Activated naive CD4-positive, alpha-beta T cell treated with anti-CD3 and anti-CD28 coated beads, Interleukin-2, amount 50 U/mL, for 24 hours (primary cell): ENCODE results near the gene DDX56.
"Not testable (repeated sequence)": the region's sequence is repeated elsewhere in the genome, so short reads cannot be mapped to it uniquely, and the experiment has no call there.

Experiments used
- H3K27ac Mint-ChIP-seq: one replicate; pipeline ENCODE4 v1.8.0; 2021; ENCODE audit warnings: mild to moderate bottlenecking, mixed read lengths
- H3K27me3 Mint-ChIP-seq: one replicate; pipeline ENCODE4 v1.8.0; 2021; ENCODE audit warnings: mixed read lengths
- H3K36me3 Mint-ChIP-seq: one replicate; pipeline ENCODE4 v1.8.0; 2021; ENCODE audit warnings: mixed read lengths
- H3K4me1 Mint-ChIP-seq: one replicate; pipeline ENCODE4 v1.8.0; 2021; ENCODE audit warnings: mixed read lengths
- H3K4me3 Mint-ChIP-seq: one replicate; pipeline ENCODE4 v1.8.0; 2021; ENCODE audit warnings: mild to moderate bottlenecking, mixed read lengths
- H3K9me3 Mint-ChIP-seq: one replicate; pipeline ENCODE4 v1.8.0; 2021; ENCODE audit warnings: mixed read lengths

DDX56 gene

GRCh38 chr7:44574287-44574872 is 672 bp upstream of the DDX56 start:
- peak overlapping the region; percentile 98 for H3K4me3 Mint-ChIP-seq
- peak overlapping the region; percentile 96 for H3K27ac Mint-ChIP-seq
- peaks cover 17% of the 10 kb centered on the region for H3K36me3 Mint-ChIP-seq
- H3K27me3 Mint-ChIP-seq, result no peaks in the 10 kb centered on the region
- peaks cover 41% of the 10 kb centered on the region for H3K4me1 Mint-ChIP-seq
- no peaks in the 10 kb centered on the region for H3K9me3 Mint-ChIP-seq

GRCh38 chr7:44572771-44573170 is 937 bp downstream of the DDX56 start:
- H3K9me3 Mint-ChIP-seq, result no peaks in the 10 kb centered on the region
- H3K4me1 Mint-ChIP-seq, result peaks cover 42% of the 10 kb centered on the region

GRCh38 chr7:44569959-44570358 is 3.7 kb downstream of the DDX56 start:
- peaks cover 50% of the 10 kb centered on the region for H3K4me1 Mint-ChIP-seq
- no peak overlapping the region for H3K4me3 Mint-ChIP-seq
- peaks cover 21% of the 10 kb centered on the region for H3K36me3 Mint-ChIP-seq
- H3K27me3 Mint-ChIP-seq, result no peaks in the 10 kb centered on the region
- H3K27ac Mint-ChIP-seq, result no peak overlapping the region
- H3K9me3 Mint-ChIP-seq, result no peaks in the 10 kb centered on the region

More at GRCh38 chr7:44572771-44573170, 937 bp downstream of the DDX56 start:
- H3K4me3 Mint-ChIP-seq, result peak overlapping the region; percentile 98
- H3K36me3 Mint-ChIP-seq, result peaks cover 16% of the 10 kb centered on the region
- no peaks in the 10 kb centered on the region for H3K27me3 Mint-ChIP-seq
- peak overlapping the region; percentile 96 for H3K27ac Mint-ChIP-seq

- Mint-ChIP-seq H3K9me3 (no peaks in the 10 kb centered on the region), H3K36me3 (peaks cover 21% of the 10 kb centered on the region), H3K27me3 (no peaks in the 10 kb centered on the region), H3K27ac (peak overlapping the region; percentile 59), H3K4me3 (no peak overlapping the region), H3K4me1 (peaks cover 48% of the 10 kb centered on the region)
Measured at GRCh38 chr7:44568771-44569560, 4.7 kb downstream of the DDX56 start.

- H3K27ac Mint-ChIP-seq, result no peak overlapping the region
- H3K9me3 Mint-ChIP-seq, result no peaks in the 10 kb centered on the region
- H3K27me3 Mint-ChIP-seq, result no peaks in the 10 kb centered on the region
- H3K4me3 Mint-ChIP-seq, result no peak overlapping the region
- H3K36me3 Mint-ChIP-seq, result peaks cover 18% of the 10 kb centered on the region
- peaks cover 49% of the 10 kb centered on the region for H3K4me1 Mint-ChIP-seq
Measured at GRCh38 chr7:44567884-44568283, 5.8 kb downstream of the DDX56 start.

- H3K36me3 Mint-ChIP-seq, result peaks cover 14% of the 10 kb centered on the region
- no peaks in the 10 kb centered on the region for H3K27me3 Mint-ChIP-seq
- no peaks in the 10 kb centered on the region for H3K9me3 Mint-ChIP-seq
- peaks cover 41% of the 10 kb centered on the region for H3K4me1 Mint-ChIP-seq
- no peak overlapping the region for H3K4me3 Mint-ChIP-seq
- H3K27ac Mint-ChIP-seq, result peak overlapping the region; percentile 35
Measured at GRCh38 chr7:44566680-44567079, 7.0 kb downstream of the DDX56 start.

GRCh38 chr7:44565795-44566559 is 7.7 kb downstream of the DDX56 start:
- Mint-ChIP-seq H3K27me3 (no peaks in the 10 kb centered on the region), H3K9me3 (no peaks in the 10 kb centered on the region), H3K27ac (no peak overlapping the region), H3K4me1 (peaks cover 36% of the 10 kb centered on the region), H3K4me3 (no peak overlapping the region), H3K36me3 (peaks cover 13% of the 10 kb centered on the region)

GRCh38 chr7:44565097-44565794 is 8.5 kb downstream of the DDX56 start:
- peaks cover 11% of the 10 kb centered on the region for H3K36me3 Mint-ChIP-seq
- peaks cover 36% of the 10 kb centered on the region for H3K4me1 Mint-ChIP-seq
- no peaks in the 10 kb centered on the region for H3K27me3 Mint-ChIP-seq
- peak overlapping the region; percentile 30 for H3K27ac Mint-ChIP-seq
- no peaks in the 10 kb centered on the region for H3K9me3 Mint-ChIP-seq
- H3K4me3 Mint-ChIP-seq, result no peak overlapping the region

- Mint-ChIP-seq H3K27me3 (no peaks in the 10 kb centered on the region), H3K36me3 (peaks cover 11% of the 10 kb centered on the region), H3K27ac (no peak overlapping the region), H3K4me3 (no peak overlapping the region), H3K9me3 (no peaks in the 10 kb centered on the region), H3K4me1 (peaks cover 36% of the 10 kb centered on the region)
Measured at GRCh38 chr7:44564606-44565005, 9.1 kb downstream of the DDX56 start.

- peaks cover 30% of the 10 kb centered on the region for H3K4me1 Mint-ChIP-seq
- H3K36me3 Mint-ChIP-seq, result peaks cover 8% of the 10 kb centered on the region
- H3K27me3 Mint-ChIP-seq, result no peaks in the 10 kb centered on the region
- H3K27ac Mint-ChIP-seq, result peak overlapping the region; percentile 52
- H3K4me3 Mint-ChIP-seq, result no peak overlapping the region
- no peaks in the 10 kb centered on the region for H3K9me3 Mint-ChIP-seq
Measured at GRCh38 chr7:44563171-44563679, 10.5 kb downstream of the DDX56 start.

GRCh38 chr7:44562622-44562962 is 11.1 kb downstream of the DDX56 start:
- not testable (repeated sequence) for H3K27ac Mint-ChIP-seq, H3K4me3 Mint-ChIP-seq, H3K36me3 Mint-ChIP-seq, H3K27me3 Mint-ChIP-seq, H3K9me3 Mint-ChIP-seq
- peaks cover 27% of the 10 kb centered on the region for H3K4me1 Mint-ChIP-seq

- H3K27me3 Mint-ChIP-seq, result no peaks in the 10 kb centered on the region
- peaks cover 22% of the 10 kb centered on the region for H3K4me1 Mint-ChIP-seq
- no peak overlapping the region for H3K4me3 Mint-ChIP-seq
- H3K9me3 Mint-ChIP-seq, result no peaks in the 10 kb centered on the region
- peak overlapping the region; percentile 41 for H3K27ac Mint-ChIP-seq
- H3K36me3 Mint-ChIP-seq, result peaks cover 2% of the 10 kb centered on the region
Measured at GRCh38 chr7:44561962-44562621, 11.6 kb downstream of the DDX56 start.

- H3K27me3 Mint-ChIP-seq, result no peaks in the 10 kb centered on the region
- H3K27ac Mint-ChIP-seq, result no peak overlapping the region
- no peak overlapping the region for H3K4me3 Mint-ChIP-seq
- H3K4me1 Mint-ChIP-seq, result peaks cover 21% of the 10 kb centered on the region
- H3K9me3 Mint-ChIP-seq, result no peaks in the 10 kb centered on the region
- H3K36me3 Mint-ChIP-seq, result peaks cover 2% of the 10 kb centered on the region
Measured at GRCh38 chr7:44561481-44561880, 12.2 kb downstream of the DDX56 start.

- no peak overlapping the region for H3K4me3 Mint-ChIP-seq
- H3K4me1 Mint-ChIP-seq, result peaks cover 8% of the 10 kb centered on the region
- no peaks in the 10 kb centered on the region for H3K9me3 Mint-ChIP-seq
- H3K27ac Mint-ChIP-seq, result no peak overlapping the region
- no peaks in the 10 kb centered on the region for H3K36me3 Mint-ChIP-seq
- H3K27me3 Mint-ChIP-seq, result no peaks in the 10 kb centered on the region
Measured at GRCh38 chr7:44559485-44559884, 14.2 kb downstream of the DDX56 start.

GRCh38 chr7:44557485-44557884 is 16.2 kb downstream of the DDX56 start:
- Mint-ChIP-seq H3K27ac (peak overlapping the region; percentile 74), H3K4me1 (peaks cover 4% of the 10 kb centered on the region), H3K27me3 (no peaks in the 10 kb centered on the region), H3K4me3 (no peak overlapping the region), H3K9me3 (no peaks in the 10 kb centered on the region), H3K36me3 (no peaks in the 10 kb centered on the region)
